Right lobe of liver (tissue), 4 donors: ENCODE measurements around the gene NPIPA5.
"Not testable (repeated sequence)": the region's sequence is repeated elsewhere in the genome, so short reads cannot be mapped to it uniquely, and the experiment has no call there.

Experiments
- CTCF ChIP-seq, 4 donors: fragments of 200-600 bp in 3 of 4; fragments of 450-650 bp in 1 of 4; IDR thresholded peaks; one replicate each; pipeline versions ENCODE4 v1.5.1 to v1.8.0; 2016 to 2022; ENCODE audit warnings: antibody characterized with exemption in 4 of 4, mild to moderate bottlenecking in 2 of 4
- POLR2A ChIP-seq: fragments of 450-650 bp; IDR thresholded peaks from one replicate; pipeline ENCODE4 v1.6.1; 2017; ENCODE audit warnings: antibody characterized with exemption, mild to moderate bottlenecking
- donor health status: DM: no; HTN: no; CAD: no.
- donor health status: DM: no; HTN: no; CAD: no.
- donor health status: DM: no; HTN: yes; CAD: no.

DNA sequence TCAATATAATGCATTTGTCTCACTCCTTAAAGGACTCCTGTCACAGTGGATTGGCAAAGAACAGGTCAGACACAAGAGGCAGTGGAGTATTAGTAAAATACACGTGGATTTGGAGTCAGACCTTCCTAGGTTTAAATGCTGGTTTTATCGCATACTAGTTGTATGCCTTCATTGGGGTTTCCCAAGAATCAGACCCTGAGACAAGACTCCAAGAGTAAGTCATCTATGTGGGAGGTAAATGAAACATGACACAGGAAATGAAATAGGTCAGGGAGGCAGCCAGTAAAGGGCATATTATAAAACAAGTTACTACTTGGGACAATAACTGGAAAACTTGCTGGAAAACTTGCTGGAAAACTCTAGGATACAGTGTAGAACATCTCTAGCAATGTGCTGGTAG lies 56.9 kb downstream of the NPIPA5 start:
- TF ChIP-seq CTCF (IDR thresholded peaks at IDR 0.05); POLR2A: not testable (repeated sequence)
